Heart left ventricle (tissue), 13 donors: ENCODE data around the gene THADA.

Experiments
- POLR2A ChIP-seq, 2 donors: fragments of 450-650 bp; IDR thresholded peaks; one replicate each; pipeline ENCODE4 v1.6.1; 2017; ENCODE audit warnings: antibody characterized with exemption in 2 of 2, mild to moderate bottlenecking in 2 of 2, moderate library complexity in 2 of 2
- TF ChIP-seq, protein P1 (sequence below), 12 donors: fragments of 200-600 bp; sonication (generic) in 4 of 12; IDR thresholded peaks; one replicate each; pipeline versions ENCODE4 v1.5.0 to v1.8.0; 2018 to 2022; ENCODE audit warnings: antibody characterized with exemption in 12 of 12, mild to moderate bottlenecking in 5 of 12
- donor health status: ischemic (EF 13 %, LVEDD 7.1; RV severe dilation, severe dysfunction).
- donor health status: DM: no; HTN: yes; CAD: no.
- donor health status: DM: no; HTN: no; CAD: no.
- donor health status: ischemic (EF 25% LVEDD 6.9; RV normal size, moderate dysfunction).
- donor health status: ischemic (EF 25% LVEDD 5.7; RV mildly dilated, moderate dysfunction).
- donor health status: ischemic (EF 35%, LVEDD 5.7; RV mildly dilated, moderate dysfunction).
- donor health status: nonischemic (EF 11% LVEDD 7.7; RV severe dilation, severe dysfunction).
- donor health status: DM: yes; HTN: yes; CAD: no.
- donor health status: PGD.
- donor health status: ischemic (EF 29% LVEDD 5.4; RV normal size, mild dysfunction).
- donor health status: nonischemic (EF 23%, LVEDD 6.1; RV moderate dilation, normal function).

- TF ChIP-seq POLR2A (IDR thresholded peaks at IDR 0.05), result no peak
- TF ChIP-seq, protein P1, sequence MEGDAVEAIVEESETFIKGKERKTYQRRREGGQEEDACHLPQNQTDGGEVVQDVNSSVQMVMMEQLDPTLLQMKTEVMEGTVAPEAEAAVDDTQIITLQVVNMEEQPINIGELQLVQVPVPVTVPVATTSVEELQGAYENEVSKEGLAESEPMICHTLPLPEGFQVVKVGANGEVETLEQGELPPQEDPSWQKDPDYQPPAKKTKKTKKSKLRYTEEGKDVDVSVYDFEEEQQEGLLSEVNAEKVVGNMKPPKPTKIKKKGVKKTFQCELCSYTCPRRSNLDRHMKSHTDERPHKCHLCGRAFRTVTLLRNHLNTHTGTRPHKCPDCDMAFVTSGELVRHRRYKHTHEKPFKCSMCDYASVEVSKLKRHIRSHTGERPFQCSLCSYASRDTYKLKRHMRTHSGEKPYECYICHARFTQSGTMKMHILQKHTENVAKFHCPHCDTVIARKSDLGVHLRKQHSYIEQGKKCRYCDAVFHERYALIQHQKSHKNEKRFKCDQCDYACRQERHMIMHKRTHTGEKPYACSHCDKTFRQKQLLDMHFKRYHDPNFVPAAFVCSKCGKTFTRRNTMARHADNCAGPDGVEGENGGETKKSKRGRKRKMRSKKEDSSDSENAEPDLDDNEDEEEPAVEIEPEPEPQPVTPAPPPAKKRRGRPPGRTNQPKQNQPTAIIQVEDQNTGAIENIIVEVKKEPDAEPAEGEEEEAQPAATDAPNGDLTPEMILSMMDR (IDR thresholded peaks at IDR 0.05), result no peak
Measured at GRCh38 chr2:43206602-43207001, 389.2 kb downstream of the THADA start.
